IPS-15b (cell line): ENCODE data around the gene SF3B5.

ENCODE experiments used
- H3K27me3 ChIP-seq: one replicate; pipeline ENCODE4 v1.6.1; 2013; ENCODE audit warnings: low read length; ENCODE audit not compliant: control insufficient read depth, insufficient read depth
- H3K36me3 ChIP-seq: one replicate; pipeline ENCODE4 v1.6.1; 2013; ENCODE audit warnings: low read length; ENCODE audit not compliant: control insufficient read depth, insufficient read depth
- H3K4me1 ChIP-seq: one replicate; pipeline ENCODE4 v1.6.1; 2013; ENCODE audit warnings: mild to moderate bottlenecking, low read length; ENCODE audit not compliant: control insufficient read depth, insufficient read depth
- H3K4me3 ChIP-seq: one replicate; pipeline ENCODE4 v1.5.1; 2013; ENCODE audit warnings: low read depth, low read length
- H3K9ac ChIP-seq: one replicate; pipeline ENCODE4 v1.6.1; 2013; ENCODE audit warnings: low read depth, mild to moderate bottlenecking, low read length
- H3K9me3 ChIP-seq: one replicate; pipeline ENCODE4 v1.6.1; 2013; ENCODE audit warnings: mild to moderate bottlenecking, low read length; ENCODE audit not compliant: control insufficient read depth, insufficient read depth

SF3B5 gene

GRCh38 chr6:144075875-144076274, 19.5 kb downstream of the SF3B5 start:
- Histone ChIP-seq H3K4me1 (no peaks in the 10 kb centered on the region), H3K36me3 (no peaks in the 10 kb centered on the region), H3K9me3 (no peaks in the 10 kb centered on the region), H3K9ac (no peak overlapping the region), H3K4me3 (no peak overlapping the region), H3K27me3 (peaks cover 5% of the 10 kb centered on the region)

GRCh38 chr6:144075187-144075586, 20.2 kb downstream of the SF3B5 start:
- Histone ChIP-seq H3K36me3 (no peaks in the 10 kb centered on the region), H3K4me3 (no peak overlapping the region), H3K4me1 (no peaks in the 10 kb centered on the region), H3K9me3 (no peaks in the 10 kb centered on the region), H3K9ac (no peak overlapping the region), H3K27me3 (peaks cover 5% of the 10 kb centered on the region)

- Histone ChIP-seq H3K9me3 (no peaks in the 10 kb centered on the region), H3K36me3 (no peaks in the 10 kb centered on the region), H3K27me3 (peaks cover 9% of the 10 kb centered on the region), H3K4me1 (no peaks in the 10 kb centered on the region), H3K4me3 (no peak overlapping the region), H3K9ac (no peak overlapping the region)
These were observed 22.3 kb downstream of the SF3B5 start for GRCh38 chr6:144073024-144073423.

- no peaks in the 10 kb centered on the region for H3K36me3 ChIP-seq
- no peak overlapping the region for H3K4me3 ChIP-seq
- H3K27me3 ChIP-seq: peaks cover 43% of the 10 kb centered on the region
- no peak overlapping the region for H3K9ac ChIP-seq
- H3K9me3 ChIP-seq: no peaks in the 10 kb centered on the region
- H3K4me1 ChIP-seq: peaks cover 4% of the 10 kb centered on the region
These were observed 25.9 kb downstream of the SF3B5 start for GRCh38 chr6:144069506-144069905.

- Histone ChIP-seq H3K4me1 (peaks cover 4% of the 10 kb centered on the region), H3K9me3 (no peaks in the 10 kb centered on the region), H3K4me3 (no peak overlapping the region), H3K27me3 (peaks cover 46% of the 10 kb centered on the region), H3K9ac (no peak overlapping the region), H3K36me3 (no peaks in the 10 kb centered on the region)
These were observed 26.6 kb downstream of the SF3B5 start for GRCh38 chr6:144068794-144069193.

GRCh38 chr6:144066741-144067484, 28.5 kb downstream of the SF3B5 start:
- Histone ChIP-seq H3K36me3 (no peaks in the 10 kb centered on the region), H3K9me3 (no peaks in the 10 kb centered on the region), H3K9ac (no peak overlapping the region), H3K27me3 (peaks cover 64% of the 10 kb centered on the region), H3K4me1 (peaks cover 9% of the 10 kb centered on the region), H3K4me3 (no peak overlapping the region)

GRCh38 chr6:144066255-144066654, 29.1 kb downstream of the SF3B5 start:
- Histone ChIP-seq H3K27me3 (peaks cover 68% of the 10 kb centered on the region), H3K9ac (no peak overlapping the region), H3K4me3 (no peak overlapping the region)

GRCh38 chr6:144065213-144065660, 30.1 kb downstream of the SF3B5 start:
- peaks cover 12% of the 10 kb centered on the region for H3K4me1 ChIP-seq
- H3K36me3 ChIP-seq: no peaks in the 10 kb centered on the region
- peaks cover 75% of the 10 kb centered on the region for H3K27me3 ChIP-seq
- H3K9ac ChIP-seq: no peak overlapping the region
- H3K4me3 ChIP-seq: peak overlapping the region; percentile 61
- H3K9me3 ChIP-seq: no peaks in the 10 kb centered on the region

More at GRCh38 chr6:144066255-144066654, 29.1 kb downstream of the SF3B5 start:
- peaks cover 9% of the 10 kb centered on the region for H3K4me1 ChIP-seq
- H3K36me3 ChIP-seq: no peaks in the 10 kb centered on the region
- H3K9me3 ChIP-seq: no peaks in the 10 kb centered on the region

- H3K9ac ChIP-seq: no peak overlapping the region
- no peaks in the 10 kb centered on the region for H3K9me3 ChIP-seq
- H3K27me3 ChIP-seq: peaks cover 75% of the 10 kb centered on the region
- H3K4me1 ChIP-seq: peaks cover 12% of the 10 kb centered on the region
- peak overlapping the region; percentile 61 for H3K4me3 ChIP-seq
- H3K36me3 ChIP-seq: no peaks in the 10 kb centered on the region
These were observed 30.8 kb downstream of the SF3B5 start for GRCh38 chr6:144064402-144065212.

- Histone ChIP-seq H3K27me3 (peaks cover 75% of the 10 kb centered on the region), H3K4me1 (peaks cover 12% of the 10 kb centered on the region), H3K9me3 (no peaks in the 10 kb centered on the region), H3K36me3 (no peaks in the 10 kb centered on the region), H3K4me3 (peak overlapping the region; percentile 61), H3K9ac (no peak overlapping the region)
These were observed 31.5 kb downstream of the SF3B5 start for GRCh38 chr6:144063744-144064401.

- Histone ChIP-seq H3K9me3 (no peaks in the 10 kb centered on the region), H3K4me1 (peaks cover 12% of the 10 kb centered on the region), H3K36me3 (no peaks in the 10 kb centered on the region), H3K4me3 (peak overlapping the region; percentile 61), H3K27me3 (peaks cover 74% of the 10 kb centered on the region), H3K9ac (no peak overlapping the region)
These were observed 32.1 kb downstream of the SF3B5 start for GRCh38 chr6:144063246-144063743.
